Mesendoderm (in vitro differentiated cells): ENCODE data around the gene KLHL40.

ENCODE experiments used
- DNase-seq: peaks from one replicate; pipeline ENCODE4 v3.0.0; 2013
- H2AK5ac ChIP-seq: 2 replicates; pipeline ENCODE4 v1.6.1; 2013; ENCODE audit warnings: low read length, inconsistent platforms
- H2BK120ac ChIP-seq: 2 replicates; pipeline ENCODE4 v1.6.1; 2013; ENCODE audit warnings: low read depth, mild to moderate bottlenecking, low read length, moderate library complexity, mixed read lengths
- H2BK15ac ChIP-seq: replicated peaks from 2 replicates; pipeline ENCODE4 v1.6.1; 2013; ENCODE audit warnings: low read depth, mild to moderate bottlenecking, moderate library complexity
- H2BK5ac ChIP-seq: 2 replicates; pipeline ENCODE4 v1.6.1; 2013; ENCODE audit warnings: low read length, inconsistent platforms
- H3K18ac ChIP-seq: 2 replicates; pipeline ENCODE4 v1.6.1; 2013; ENCODE audit warnings: mild to moderate bottlenecking, low read length, mixed read lengths
- H3K23ac ChIP-seq: one replicate; pipeline ENCODE4 v1.6.1; 2013; ENCODE audit warnings: low read length
- H3K27ac ChIP-seq: 2 replicates; pipeline ENCODE4 v1.5.1; 2013; ENCODE audit warnings: low read depth, mild to moderate bottlenecking, inconsistent platforms, low read length, moderate library complexity
- H3K27me3 ChIP-seq: 2 replicates; pipeline ENCODE4 v1.6.1; 2013; ENCODE audit warnings: low read length, control low read depth, mild to moderate bottlenecking, inconsistent platforms; ENCODE audit not compliant: insufficient read depth, poor library complexity
- H3K36me3 ChIP-seq: 2 replicates; pipeline ENCODE4 v1.6.1; 2013; ENCODE audit warnings: low read length, inconsistent platforms; ENCODE audit not compliant: control insufficient read depth, insufficient read depth
- H3K4ac ChIP-seq: one replicate; pipeline ENCODE4 v1.6.1; 2013; ENCODE audit warnings: low read depth, mild to moderate bottlenecking, low read length, moderate library complexity
- H3K4me1 ChIP-seq: 2 replicates; pipeline ENCODE4 v1.6.1; 2013; ENCODE audit warnings: low read depth, low read length, inconsistent platforms; ENCODE audit not compliant: control insufficient read depth
- H3K4me2 ChIP-seq: 2 replicates; pipeline ENCODE4 v1.6.1; 2013; ENCODE audit warnings: low read length
- H3K4me3 ChIP-seq: 2 replicates; pipeline ENCODE4 v1.5.1; 2013; ENCODE audit warnings: mild to moderate bottlenecking, low read length
- H3K56ac ChIP-seq: one replicate; pipeline ENCODE4 v1.6.1; 2013; ENCODE audit warnings: low read length
- H3K79me1 ChIP-seq: 2 replicates; pipeline ENCODE4 v1.6.1; 2013; ENCODE audit warnings: low read length, inconsistent platforms
- H3K79me2 ChIP-seq: 2 replicates; pipeline ENCODE4 v1.6.1; 2013; ENCODE audit warnings: mild to moderate bottlenecking, low read length; ENCODE audit not compliant: control insufficient read depth, insufficient read depth
- H3K9ac ChIP-seq: 2 replicates; pipeline ENCODE4 v1.6.1; 2013; ENCODE audit warnings: low read length, inconsistent platforms
- H4K5ac ChIP-seq: one replicate; pipeline ENCODE4 v1.6.1; 2013; ENCODE audit warnings: low read length
- H4K8ac ChIP-seq: one replicate; pipeline ENCODE4 v1.6.1; 2013; ENCODE audit warnings: low read depth, mild to moderate bottlenecking, control low read depth, low read length, moderate library complexity
- WGBS: extraction: QIAGEN DNeasy Blood & Tissue Kit; methylation state at CpG from one replicate; pipeline ENCODE4 v1.1.7; 2013; ENCODE audit warnings: low lambda C conversion rate, missing lambda C conversion rate; ENCODE audit not compliant: insufficient coverage; ENCODE audit errors: extremely low coverage; 5-methylcytosine and 5-hydroxymethylcytosine counted together

Gene KLHL40

DNA sequence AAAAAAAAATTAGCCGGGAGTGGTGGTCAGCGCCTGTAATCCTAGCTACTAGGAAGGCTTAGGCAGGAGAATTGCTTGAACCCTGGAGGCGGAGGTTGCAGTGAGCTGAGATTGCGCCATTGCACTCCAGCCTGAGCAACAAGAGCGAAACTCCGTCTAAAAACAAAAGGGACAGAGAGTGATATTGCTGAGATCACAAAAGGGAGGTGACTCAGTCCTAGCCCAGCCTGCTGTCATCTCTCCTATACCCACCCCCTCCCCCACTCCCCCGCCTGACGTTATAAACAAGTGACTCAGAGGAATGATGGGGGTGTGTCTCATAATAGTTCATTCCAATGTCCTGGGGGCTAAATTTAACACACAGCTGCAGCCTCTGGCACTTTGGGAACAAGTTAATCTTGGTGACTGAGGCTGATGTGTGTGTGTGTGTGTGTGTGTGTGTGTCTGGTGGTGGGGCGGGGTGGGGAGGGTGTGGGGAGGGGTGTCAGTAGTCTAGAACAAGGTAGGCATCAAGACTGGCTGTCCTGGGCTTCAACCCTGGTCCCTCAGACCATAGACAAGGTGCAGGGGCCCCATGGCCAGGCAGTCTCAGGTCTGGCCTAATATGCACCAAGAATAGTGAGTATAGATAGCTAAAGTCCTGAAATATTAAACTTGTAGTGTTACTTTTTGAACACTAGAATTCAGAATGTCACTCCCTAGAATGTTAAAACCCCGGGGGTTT lies 1.3 kb upstream of the KLHL40 start:
- DNase-seq, result peak; percentile 78
- WGBS, result no CpG with 5 or more reads among the region's 10 CpGs

DNA sequence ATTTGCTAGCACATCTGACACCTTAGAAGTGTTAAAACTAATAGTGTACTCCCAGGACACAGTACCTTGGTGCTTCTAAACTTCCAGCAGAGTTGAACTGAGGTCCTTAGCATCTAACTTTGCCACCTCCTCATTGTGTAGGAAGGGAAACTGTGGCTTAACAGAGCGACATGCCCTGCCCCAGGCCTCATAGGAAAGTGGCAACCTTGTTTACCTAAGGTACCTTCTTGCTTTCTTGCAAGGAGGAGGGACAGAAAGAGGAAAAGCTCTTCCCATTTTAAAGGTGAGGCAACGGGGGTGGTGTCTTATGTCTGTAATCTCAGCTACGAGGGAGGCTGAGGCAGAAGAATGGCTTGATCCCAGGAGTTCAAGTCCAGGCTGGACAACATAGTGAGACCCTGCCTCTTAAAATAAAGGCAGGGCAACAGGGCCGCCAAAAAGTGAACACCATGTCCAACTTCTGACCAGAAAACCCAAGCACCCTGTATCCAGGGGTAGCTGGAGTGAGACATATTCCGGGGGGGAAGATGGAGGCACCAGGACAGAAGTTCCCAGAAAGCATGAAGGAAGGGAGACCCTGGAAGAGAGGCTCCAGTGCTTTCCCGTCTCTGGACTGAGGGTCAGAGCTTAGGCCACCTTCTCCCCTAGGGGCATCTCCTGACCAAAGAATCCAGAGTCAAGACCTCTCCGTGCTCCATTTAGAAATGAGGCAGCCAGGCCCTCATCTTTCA lies 540 bp upstream of the KLHL40 start:
- DNase-seq, result no peak
- Histone ChIP-seq H3K4ac (no peak overlapping the region), H3K27ac (no peak overlapping the region), H2BK15ac (no peak overlapping the region), H3K4me3 (no peak overlapping the region), H3K9ac (no peak overlapping the region), H4K8ac (no peak overlapping the region), H3K4me2 (no peak overlapping the region), H3K4me1 (no peaks in the 10 kb centered on the region), H3K23ac (no peak overlapping the region), H3K79me1 (no peaks in the 10 kb centered on the region), H4K5ac (no peak overlapping the region), H3K27me3 (no peaks in the 10 kb centered on the region), H2BK5ac (no peak overlapping the region), H3K56ac (no peak overlapping the region), H2AK5ac (no peak overlapping the region), H2BK120ac (no peak overlapping the region), H3K79me2 (no peaks in the 10 kb centered on the region), H3K18ac (no peak overlapping the region), H3K36me3 (no peaks in the 10 kb centered on the region)
- no CpG with 5 or more reads among the region's 7 CpGs for WGBS

More for the DNA sequence above, 1.3 kb upstream of the KLHL40 start:
- Histone ChIP-seq H2BK5ac (no peak overlapping the region), H2BK15ac (no peak overlapping the region), H2AK5ac (no peak overlapping the region), H3K79me2 (no peaks in the 10 kb centered on the region), H3K18ac (no peak overlapping the region), H3K23ac (no peak overlapping the region), H3K36me3 (no peaks in the 10 kb centered on the region), H3K27me3 (no peaks in the 10 kb centered on the region), H3K4me3 (no peak overlapping the region), H3K79me1 (no peaks in the 10 kb centered on the region), H4K5ac (no peak overlapping the region), H3K9ac (no peak overlapping the region), H3K27ac (no peak overlapping the region), H3K56ac (no peak overlapping the region), H4K8ac (no peak overlapping the region), H3K4me2 (no peak overlapping the region), H2BK120ac (no peak overlapping the region), H3K4ac (no peak overlapping the region), H3K4me1 (no peaks in the 10 kb centered on the region)

DNA sequence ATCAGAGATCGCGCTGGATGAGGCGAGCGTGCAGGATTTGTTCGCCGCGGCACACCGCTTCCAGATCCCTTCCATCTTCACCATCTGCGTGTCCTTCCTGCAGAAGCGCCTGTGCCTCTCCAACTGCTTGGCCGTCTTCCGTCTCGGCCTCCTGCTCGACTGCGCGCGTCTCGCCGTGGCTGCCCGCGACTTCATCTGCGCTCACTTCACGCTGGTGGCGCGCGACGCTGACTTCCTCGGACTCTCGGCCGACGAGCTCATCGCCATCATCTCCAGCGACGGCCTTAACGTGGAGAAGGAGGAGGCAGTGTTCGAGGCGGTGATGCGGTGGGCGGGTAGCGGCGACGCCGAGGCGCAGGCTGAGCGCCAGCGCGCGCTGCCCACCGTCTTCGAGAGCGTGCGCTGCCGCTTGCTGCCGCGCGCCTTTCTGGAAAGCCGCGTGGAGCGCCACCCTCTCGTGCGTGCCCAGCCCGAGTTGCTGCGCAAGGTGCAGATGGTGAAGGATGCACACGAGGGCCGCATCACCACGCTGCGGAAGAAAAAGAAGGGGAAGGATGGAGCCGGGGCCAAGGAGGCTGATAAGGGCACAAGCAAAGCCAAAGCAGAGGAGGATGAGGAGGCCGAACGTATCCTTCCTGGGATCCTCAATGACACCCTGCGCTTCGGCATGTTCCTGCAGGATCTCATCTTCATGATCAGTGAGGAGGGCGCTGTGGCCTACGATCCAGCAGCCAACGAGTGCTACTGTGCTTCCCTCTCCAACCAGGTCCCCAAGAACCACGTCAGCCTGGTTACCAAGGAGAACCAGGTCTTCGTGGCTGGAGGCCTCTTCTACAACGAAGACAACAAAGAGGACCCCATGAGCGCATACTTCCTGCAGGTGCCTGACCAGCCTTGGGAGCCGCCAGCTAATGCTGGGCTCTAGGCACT lies 819 bp downstream of the KLHL40 start:
- no peak overlapping the region for H3K23ac ChIP-seq
- H2BK120ac ChIP-seq, result no peak overlapping the region
- H2AK5ac ChIP-seq, result no peak overlapping the region
- H3K27ac ChIP-seq, result no peak overlapping the region
- no CpG with 5 or more reads among the region's 80 CpGs for WGBS
- no peak overlapping the region for H3K18ac ChIP-seq
- no peak overlapping the region for H4K5ac ChIP-seq
- no peak overlapping the region for H3K4ac ChIP-seq
- H3K36me3 ChIP-seq, result no peaks in the 10 kb centered on the region
- no peaks in the 10 kb centered on the region for H3K4me1 ChIP-seq
- H3K4me3 ChIP-seq, result no peak overlapping the region
- no peak overlapping the region for H3K9ac ChIP-seq
- H2BK5ac ChIP-seq, result no peak overlapping the region
- no peaks in the 10 kb centered on the region for H3K79me2 ChIP-seq
- no peaks in the 10 kb centered on the region for H3K27me3 ChIP-seq
- DNase-seq, result no peak
- no peak overlapping the region for H3K4me2 ChIP-seq
- no peak overlapping the region for H2BK15ac ChIP-seq
- no peaks in the 10 kb centered on the region for H3K79me1 ChIP-seq
- no peak overlapping the region for H3K56ac ChIP-seq
- no peak overlapping the region for H4K8ac ChIP-seq

DNA sequence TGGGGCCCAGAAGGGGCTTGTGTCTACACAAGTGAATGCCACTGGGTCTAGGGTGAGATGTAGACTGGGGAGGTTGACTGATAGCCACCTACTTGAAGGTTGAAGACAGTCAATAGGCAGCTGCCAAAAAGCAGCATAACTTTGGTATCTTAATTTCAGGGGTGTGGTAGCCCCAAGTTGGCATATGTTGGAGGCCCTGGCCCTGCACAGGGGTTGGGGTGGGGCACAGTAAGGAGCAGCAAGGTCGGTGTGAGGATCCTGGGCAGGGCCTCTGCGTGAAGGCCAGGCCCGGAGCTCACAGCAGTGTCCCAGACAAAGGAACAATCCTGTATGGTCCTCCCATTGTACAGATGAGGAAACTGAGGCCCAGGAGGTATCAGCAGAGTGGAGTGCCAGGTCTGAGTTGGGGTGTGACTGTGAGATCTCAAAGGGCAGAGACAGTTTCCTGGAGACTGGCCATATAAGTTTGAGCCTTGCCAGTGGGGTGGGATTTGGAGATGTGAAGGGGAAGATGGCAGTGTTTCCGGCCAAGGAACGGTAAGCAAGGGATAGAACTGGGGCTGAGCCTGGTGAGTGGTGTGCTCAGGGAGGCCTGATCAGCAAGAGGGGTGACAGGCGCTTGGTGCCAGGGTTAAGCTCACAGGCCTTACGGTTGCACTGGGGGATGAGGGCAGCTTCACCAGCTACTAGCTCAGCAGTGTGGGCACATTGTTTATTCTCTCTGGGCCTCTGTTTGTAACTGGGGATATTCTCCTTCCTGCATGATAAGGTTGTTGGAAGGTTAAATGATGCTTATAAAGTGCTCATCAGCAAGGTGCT lies 1.7 kb downstream of the KLHL40 start:
- H4K5ac ChIP-seq, result no peak overlapping the region
- H2AK5ac ChIP-seq, result no peak overlapping the region
- H2BK15ac ChIP-seq, result no peak overlapping the region
- H4K8ac ChIP-seq, result no peak overlapping the region
- H3K56ac ChIP-seq, result no peak overlapping the region
- H2BK5ac ChIP-seq, result no peak overlapping the region
- H3K36me3 ChIP-seq, result no peaks in the 10 kb centered on the region
- no peak for DNase-seq
- H2BK120ac ChIP-seq, result no peak overlapping the region
- no CpG with 5 or more reads among the region's 7 CpGs for WGBS
- no peak overlapping the region for H3K27ac ChIP-seq
- no peaks in the 10 kb centered on the region for H3K27me3 ChIP-seq
- no peak overlapping the region for H3K4ac ChIP-seq
- H3K23ac ChIP-seq, result no peak overlapping the region
- no peaks in the 10 kb centered on the region for H3K79me2 ChIP-seq
- no peak overlapping the region for H3K4me3 ChIP-seq
- H3K18ac ChIP-seq, result no peak overlapping the region
- no peaks in the 10 kb centered on the region for H3K4me1 ChIP-seq
- H3K79me1 ChIP-seq, result no peaks in the 10 kb centered on the region
- H3K9ac ChIP-seq, result no peak overlapping the region
- H3K4me2 ChIP-seq, result no peak overlapping the region

DNA sequence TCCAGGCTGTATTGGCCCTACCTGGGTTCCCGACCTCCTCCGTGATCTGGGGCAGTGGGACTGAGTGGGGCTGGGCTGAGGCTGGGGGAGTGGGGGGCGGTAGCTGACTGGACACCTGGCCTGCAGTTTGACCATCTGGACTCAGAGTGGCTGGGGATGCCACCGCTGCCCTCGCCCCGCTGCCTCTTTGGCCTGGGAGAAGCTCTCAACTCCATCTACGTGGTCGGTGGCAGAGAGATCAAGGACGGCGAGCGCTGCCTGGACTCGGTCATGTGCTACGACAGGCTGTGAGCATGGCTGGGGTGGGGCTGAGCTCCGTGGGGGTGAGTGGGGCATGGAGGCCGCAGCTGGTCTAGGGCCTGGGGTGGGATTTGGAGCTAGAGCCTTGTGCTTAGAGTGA lies 2.7 kb downstream of the KLHL40 start:
- no peak overlapping the region for H2BK5ac ChIP-seq
- H3K4me3 ChIP-seq, result no peak overlapping the region
- H3K27me3 ChIP-seq, result no peaks in the 10 kb centered on the region
- H2BK120ac ChIP-seq, result no peak overlapping the region
- H2BK15ac ChIP-seq, result no peak overlapping the region
- WGBS, result no CpG with 5 or more reads among the region's 15 CpGs
- H3K79me1 ChIP-seq, result no peaks in the 10 kb centered on the region
- no peak overlapping the region for H3K18ac ChIP-seq
- H4K8ac ChIP-seq, result no peak overlapping the region
- no peak overlapping the region for H4K5ac ChIP-seq
- no peak overlapping the region for H2AK5ac ChIP-seq
- H3K79me2 ChIP-seq, result no peaks in the 10 kb centered on the region
- H3K4me1 ChIP-seq, result no peaks in the 10 kb centered on the region
- H3K23ac ChIP-seq, result no peak overlapping the region
- no peaks in the 10 kb centered on the region for H3K36me3 ChIP-seq
- no peak overlapping the region for H3K4ac ChIP-seq
- H3K56ac ChIP-seq, result no peak overlapping the region
- no peak overlapping the region for H3K9ac ChIP-seq
- no peak overlapping the region for H3K4me2 ChIP-seq
- DNase-seq, result no peak
- no peak overlapping the region for H3K27ac ChIP-seq
